Umbilical cord (tissue), 2 donors: Measurements from ENCODE around the gene CPA2. TPM values are rescaled to one million over a fixed set of nuclear protein-coding genes. Genes with fewer than 3 reads are reported as not detected.

ENCODE experiments used
- DNase-seq: peaks from one replicate; pipeline ENCODE4 v3.0.0-alpha.2; 2015; ENCODE audit warnings: low spot score
- total RNA-seq: library from RNA; depleted of rRNA; stranded (reverse); fragments of >200 nt; gene quantifications from one replicate; pipeline ENCODE4 v1.2.3, GENCODE V29; 2014; ENCODE audit warnings: low replicate concordance; ENCODE audit not compliant: insufficient read depth

Gene CPA2
- total RNA-seq, 1 donor from 2014 or later = 1.9 TPM

- DNase-seq = no peak
Observed at GRCh38 chr7:130254555-130254954, 12.1 kb upstream of the CPA2 start.

GRCh38 chr7:130256704-130257103, 10.0 kb upstream of the CPA2 start:
- no peak for DNase-seq

- DNase-seq = no peak
Observed at GRCh38 chr7:130258494-130259078, 8.1 kb upstream of the CPA2 start.

GRCh38 chr7:130262448-130262847, 4.2 kb upstream of the CPA2 start:
- no peak for DNase-seq

GRCh38 chr7:130263130-130263529, 3.5 kb upstream of the CPA2 start:
- peak; percentile 60 for DNase-seq

- DNase-seq = no peak
Observed at GRCh38 chr7:130266961-130267321, 278 bp downstream of the CPA2 start.

GRCh38 chr7:130268463-130269317, 2.0 kb downstream of the CPA2 start:
- no peak for DNase-seq

- DNase-seq = no peak
Observed at GRCh38 chr7:130269318-130269694, 2.6 kb downstream of the CPA2 start.

GRCh38 chr7:130270947-130271800, 4.5 kb downstream of the CPA2 start:
- no peak for DNase-seq

GRCh38 chr7:130272381-130273080, 5.9 kb downstream of the CPA2 start:
- DNase-seq = peak; percentile 64

GRCh38 chr7:130273081-130273932, 6.6 kb downstream of the CPA2 start:
- DNase-seq = peak; percentile 99

GRCh38 chr7:130273933-130274255, 7.2 kb downstream of the CPA2 start:
- peak; percentile 87 for DNase-seq

GRCh38 chr7:130274296-130274695, 7.6 kb downstream of the CPA2 start:
- DNase-seq = peak; percentile 63

- DNase-seq = peak; percentile 38
Observed at GRCh38 chr7:130274983-130275591, 8.4 kb downstream of the CPA2 start.

GRCh38 chr7:130275826-130276297, 9.2 kb downstream of the CPA2 start:
- peak; percentile 53 for DNase-seq

GRCh38 chr7:130276796-130277762, 10.4 kb downstream of the CPA2 start:
- DNase-seq = peak; percentile 59

- peak; percentile 90 for DNase-seq
Observed at GRCh38 chr7:130277763-130278643, 11.3 kb downstream of the CPA2 start.

- peak; percentile 92 for DNase-seq
Observed at GRCh38 chr7:130278860-130279259, 12.2 kb downstream of the CPA2 start.
